Stimulated activated CD4-positive, alpha-beta T cell treated with anti-CD3 and anti-CD28 coated beads, Interleukin-15, amount 100 ng/mL, for 48 hours (primary cell): ENCODE measurements around the gene CELF2.

Experiments
- DNase-seq, 2 donors: peaks; one replicate each; pipeline ENCODE4 v3.0.0-alpha.2; 2020; ENCODE audit warnings: low read depth in 2 of 2

Gene CELF2

DNA sequence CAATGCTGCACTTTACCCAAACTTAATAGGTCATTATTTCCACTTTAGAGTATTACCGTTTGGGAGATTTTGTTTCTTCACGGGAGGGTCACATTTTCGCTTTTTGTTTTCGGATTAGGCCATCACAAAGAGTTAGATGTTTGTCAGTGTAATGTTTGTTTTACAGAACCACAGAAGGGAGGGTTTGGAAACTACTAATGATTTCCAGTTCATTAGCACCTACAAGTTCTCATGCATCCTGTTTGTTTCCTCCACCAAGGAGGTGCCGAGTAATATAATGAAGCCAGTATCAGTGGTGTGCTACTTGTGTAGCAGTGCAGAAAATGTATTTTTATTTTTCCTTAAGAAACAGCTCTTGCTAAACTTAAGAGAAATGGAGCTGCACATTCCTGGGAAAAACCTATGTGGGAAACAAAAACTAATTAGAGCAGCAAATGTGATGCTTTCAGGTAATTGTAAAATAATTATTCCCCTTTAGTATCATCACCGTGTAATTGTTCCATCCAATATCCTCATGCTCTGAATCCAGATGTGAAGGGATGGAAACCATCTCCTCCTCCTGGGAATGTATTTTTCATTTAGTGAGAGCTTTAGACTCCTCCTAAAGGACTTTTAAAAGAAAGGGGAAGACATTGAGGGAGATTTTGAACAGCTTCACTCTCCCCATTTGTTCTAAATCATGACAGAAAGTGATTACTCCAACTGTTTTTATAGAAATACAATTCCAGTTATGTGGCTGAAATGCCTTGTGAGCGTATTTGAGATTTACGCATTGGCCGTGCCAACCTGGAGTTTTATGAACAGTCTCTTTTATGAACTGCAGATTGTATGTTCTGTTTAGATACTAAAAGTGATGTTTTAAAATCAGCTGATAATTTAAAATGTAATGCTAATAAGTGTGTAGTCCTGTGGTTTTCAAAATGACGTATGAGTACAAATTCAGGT, 5.6 kb downstream of the CELF2 start:
- DNase-seq: no peak

DNA sequence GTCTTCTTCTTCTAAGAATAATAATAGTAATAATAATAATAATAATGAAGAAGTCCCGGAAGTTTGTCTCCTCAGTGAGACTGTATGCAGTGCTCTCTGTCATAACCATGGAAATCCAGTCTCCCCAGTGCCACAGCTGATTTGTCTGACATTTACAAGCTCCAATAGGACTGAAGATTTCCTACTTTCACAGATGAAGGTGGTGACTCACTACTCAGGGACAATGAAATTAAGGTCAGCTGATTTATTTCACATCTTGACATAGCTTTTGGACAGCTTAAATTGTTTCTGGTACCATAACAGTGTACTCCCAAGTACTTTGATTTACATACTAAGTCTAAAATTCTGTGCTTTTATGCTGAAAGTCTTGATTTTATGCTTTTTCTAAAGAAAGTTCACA, 6.9 kb downstream of the CELF2 start:
- DNase-seq: no peak

DNA sequence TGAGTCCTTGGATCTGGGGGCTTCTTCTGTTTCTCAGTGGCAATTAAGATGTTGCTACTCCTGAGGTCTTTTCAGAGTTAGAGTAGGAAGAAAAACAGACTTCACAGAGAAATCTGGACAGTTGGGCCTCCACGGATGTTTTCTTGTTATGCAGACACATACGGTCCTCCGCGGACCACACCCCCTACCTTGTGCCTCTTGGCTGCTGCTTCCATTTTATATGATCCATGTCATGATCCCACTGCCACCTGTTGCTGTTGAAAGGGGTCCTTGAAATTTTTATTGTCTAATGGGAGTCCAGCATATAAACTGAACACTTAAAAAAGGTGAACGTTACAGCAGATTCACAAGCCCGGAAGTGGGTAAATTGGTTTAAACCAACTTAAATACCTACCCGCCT, 8.3 kb downstream of the CELF2 start:
- no peak for DNase-seq

DNA sequence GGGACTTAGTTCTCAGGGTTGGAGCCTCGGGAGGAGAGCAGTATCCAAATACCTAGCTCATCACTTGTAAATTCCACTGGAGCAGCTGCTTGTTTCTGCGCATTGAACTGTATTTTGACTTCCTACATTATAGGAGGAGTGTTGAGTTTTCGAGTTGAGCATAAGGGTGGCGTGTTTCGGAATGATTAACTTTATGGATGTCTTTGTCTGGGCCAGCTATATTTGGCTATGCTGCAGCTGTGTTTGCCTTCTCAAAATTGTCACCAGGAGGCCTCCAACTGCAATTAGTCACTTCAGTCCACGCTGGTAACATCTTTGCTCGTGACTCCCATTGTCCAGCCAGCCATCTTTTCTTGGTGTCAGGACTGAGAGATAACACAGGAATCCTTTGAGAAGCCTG, 9.1 kb downstream of the CELF2 start:
- DNase-seq: no peak

DNA sequence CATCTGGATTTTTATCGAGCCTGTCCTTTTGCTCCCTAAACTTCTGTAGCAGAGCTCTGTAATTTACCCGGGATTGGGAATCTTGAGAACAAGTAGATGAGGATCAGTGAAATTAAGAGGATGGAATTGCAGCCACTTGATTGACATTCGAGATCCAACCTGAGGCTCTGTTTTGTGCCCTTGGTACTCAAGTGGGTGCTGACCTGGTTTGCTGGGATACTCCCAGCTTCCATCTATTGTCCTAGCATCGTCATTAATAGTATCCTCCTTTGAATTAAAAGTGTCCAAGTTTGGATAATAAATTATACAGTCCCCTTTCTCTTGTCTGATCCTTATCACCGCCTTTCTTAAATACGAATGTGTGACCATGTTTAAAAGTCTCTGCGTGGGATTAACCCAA, 17.1 kb downstream of the CELF2 start:
- DNase-seq: no peak

DNA sequence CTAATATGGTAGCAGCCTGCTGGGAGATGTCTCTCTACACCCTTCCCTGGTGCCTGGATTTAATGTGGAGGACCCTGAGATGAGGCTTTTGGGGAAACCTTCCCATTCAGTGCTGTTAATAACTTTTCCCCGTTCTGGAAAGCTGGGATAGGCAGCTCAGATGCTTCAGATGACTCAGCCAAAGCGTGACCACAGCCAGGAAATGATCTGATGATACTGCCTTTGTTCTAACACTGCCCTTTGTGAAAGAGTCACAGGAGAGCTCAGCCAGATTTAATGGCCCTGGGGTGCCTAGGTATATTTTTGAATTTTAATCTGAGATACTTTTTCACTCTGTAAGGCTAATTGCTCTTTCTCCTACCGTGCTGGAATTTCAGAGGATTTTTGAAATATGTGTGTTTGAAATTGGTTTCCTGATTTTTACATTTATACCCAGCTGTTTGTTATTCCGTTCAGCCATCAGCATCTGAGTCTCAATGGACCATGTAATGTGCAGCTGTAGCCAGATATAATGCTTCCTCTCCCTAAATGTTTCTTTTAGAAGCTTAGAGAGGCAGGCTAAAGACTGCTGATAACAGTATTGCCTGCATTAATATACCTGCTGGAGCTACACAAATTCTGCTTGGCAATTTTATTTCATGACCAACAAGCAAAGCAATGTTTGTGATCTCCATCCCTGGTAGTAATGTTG, 17.8 kb downstream of the CELF2 start:
- DNase-seq: no peak

DNA sequence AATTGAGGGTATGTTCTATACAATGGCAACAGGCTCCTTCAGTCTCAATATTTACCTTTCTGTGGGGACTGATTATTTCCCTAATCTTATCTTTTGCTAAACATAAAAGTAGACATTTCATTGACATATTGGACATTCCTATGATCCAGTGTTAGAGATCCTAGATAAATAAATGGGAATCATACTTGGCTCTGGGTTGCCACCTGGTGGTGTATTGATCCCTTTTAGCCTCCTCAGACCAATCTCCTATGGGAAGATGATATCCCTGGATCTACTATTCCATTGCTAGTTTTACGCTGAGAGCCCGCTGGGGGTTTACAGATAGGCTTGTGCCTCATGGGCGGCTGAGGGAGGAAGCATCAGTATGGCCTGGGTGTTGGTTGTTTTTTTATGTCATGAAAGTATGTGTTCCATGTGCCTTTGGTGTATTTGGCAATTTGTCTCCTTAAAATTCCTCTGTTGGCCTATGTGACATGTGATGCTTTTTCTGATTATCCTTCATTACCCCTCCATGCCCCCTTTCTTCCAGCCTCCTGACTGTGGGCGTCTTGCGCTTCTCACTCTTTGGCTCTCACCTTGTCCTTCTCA, 18.8 kb downstream of the CELF2 start:
- DNase-seq: no peak

DNA sequence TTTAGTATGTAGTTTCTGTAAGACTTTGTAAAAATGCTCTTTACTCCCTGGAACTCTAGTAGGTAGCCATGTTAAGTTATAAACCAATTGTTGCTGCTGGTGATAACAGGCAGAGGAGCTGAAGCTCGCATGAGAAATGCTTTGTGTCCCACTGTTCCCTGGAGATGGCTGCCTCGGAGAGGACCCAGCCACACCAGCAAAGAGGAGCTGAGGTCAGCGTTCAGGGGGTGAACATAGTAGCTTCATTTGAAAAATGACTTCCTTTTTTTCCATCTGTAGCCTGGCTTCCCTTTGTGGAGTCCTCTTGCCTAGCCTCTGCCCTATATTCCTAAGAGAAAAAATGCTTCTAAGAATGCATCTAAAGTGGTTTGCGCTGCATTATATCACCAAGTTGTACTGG, 20.3 kb downstream of the CELF2 start:
- no peak for DNase-seq

DNA sequence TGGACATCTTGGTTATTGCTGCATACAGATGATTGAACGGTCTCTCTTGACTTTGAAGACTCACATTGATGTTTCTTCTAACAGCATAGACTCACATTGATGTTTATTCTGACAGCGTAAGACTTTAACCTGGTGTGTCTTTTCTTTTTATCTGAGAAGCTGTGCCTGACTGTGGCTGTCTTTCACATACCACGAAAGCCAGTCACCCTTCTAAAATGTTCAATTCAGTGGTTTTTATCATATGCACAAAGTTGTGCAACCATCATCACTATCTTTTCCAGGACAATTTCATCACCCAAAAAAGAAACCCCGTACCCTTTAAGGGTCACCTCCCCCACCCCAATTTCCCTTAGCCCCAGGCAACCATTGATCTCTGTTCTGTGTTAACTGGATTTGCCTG, 24.7 kb downstream of the CELF2 start:
- DNase-seq: no peak

DNA sequence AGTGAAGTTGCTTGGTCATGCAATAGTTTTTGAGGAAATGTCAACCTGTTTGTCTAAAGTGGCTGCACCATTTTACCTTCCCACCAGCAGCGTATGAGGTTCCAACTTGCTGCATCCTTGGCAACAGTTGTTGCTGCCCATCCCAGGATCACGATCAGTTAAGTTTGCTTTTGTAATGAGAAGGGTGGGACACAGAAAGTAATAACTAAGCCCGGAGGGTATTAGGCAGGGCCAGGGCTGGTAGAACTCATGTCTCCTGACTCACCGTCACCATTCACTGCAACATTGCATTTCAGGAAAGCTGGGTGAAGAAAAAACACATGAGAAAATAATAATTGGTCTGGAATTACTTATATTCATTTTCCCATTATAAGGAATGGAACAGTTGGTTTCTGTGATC, 25.4 kb downstream of the CELF2 start:
- no peak for DNase-seq

DNA sequence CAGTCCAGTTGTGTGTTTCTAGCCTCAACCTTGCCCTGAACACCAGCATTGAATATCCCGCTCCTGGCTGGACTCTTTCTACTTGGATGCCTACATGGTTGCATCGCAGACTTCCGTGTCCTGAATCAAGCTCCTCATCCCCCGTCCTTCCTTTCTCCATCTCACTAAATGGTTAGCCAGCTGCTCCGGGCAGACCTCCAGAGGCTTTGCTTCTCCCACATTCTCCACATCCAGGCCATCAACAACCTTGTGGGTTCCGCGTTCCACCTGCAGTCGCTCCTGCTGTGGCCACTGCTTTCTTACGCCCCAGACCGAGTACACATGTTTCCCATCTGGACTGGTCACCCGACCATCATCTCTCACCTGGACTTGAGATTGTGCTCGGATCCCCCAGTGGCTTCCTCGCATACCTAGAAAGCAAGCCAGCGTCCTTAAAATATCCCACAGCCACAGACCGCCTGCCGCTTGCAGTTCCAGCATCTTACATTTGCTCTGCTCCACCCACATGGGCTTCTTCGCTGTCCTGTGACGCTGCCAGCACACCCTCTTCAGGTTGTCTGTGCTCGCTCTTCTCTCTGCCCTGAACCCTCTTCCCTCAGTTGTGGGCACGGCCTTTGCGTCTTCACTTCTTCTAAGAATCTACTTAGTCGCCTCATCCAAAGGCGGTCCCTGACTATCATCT, 25.9 kb downstream of the CELF2 start:
- no peak for DNase-seq

DNA sequence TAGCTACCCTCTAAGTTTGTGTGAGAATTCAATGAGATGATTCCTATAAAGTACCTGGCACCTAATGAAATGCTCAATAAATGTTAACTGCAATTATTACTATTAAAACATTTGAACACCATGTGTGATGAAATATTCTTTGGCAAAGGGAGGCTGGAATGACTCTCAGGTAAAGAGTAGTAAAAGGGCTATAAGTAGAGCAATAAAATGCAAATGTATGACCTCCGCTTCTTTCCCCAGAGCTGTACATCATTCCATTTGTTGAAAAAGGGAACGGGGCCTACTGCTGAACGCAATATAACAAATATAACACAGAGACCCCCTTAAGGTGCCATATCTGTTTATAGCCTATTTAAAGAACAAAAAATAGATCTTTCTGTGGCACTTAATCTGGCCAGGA, 27.8 kb downstream of the CELF2 start:
- DNase-seq: no peak

DNA sequence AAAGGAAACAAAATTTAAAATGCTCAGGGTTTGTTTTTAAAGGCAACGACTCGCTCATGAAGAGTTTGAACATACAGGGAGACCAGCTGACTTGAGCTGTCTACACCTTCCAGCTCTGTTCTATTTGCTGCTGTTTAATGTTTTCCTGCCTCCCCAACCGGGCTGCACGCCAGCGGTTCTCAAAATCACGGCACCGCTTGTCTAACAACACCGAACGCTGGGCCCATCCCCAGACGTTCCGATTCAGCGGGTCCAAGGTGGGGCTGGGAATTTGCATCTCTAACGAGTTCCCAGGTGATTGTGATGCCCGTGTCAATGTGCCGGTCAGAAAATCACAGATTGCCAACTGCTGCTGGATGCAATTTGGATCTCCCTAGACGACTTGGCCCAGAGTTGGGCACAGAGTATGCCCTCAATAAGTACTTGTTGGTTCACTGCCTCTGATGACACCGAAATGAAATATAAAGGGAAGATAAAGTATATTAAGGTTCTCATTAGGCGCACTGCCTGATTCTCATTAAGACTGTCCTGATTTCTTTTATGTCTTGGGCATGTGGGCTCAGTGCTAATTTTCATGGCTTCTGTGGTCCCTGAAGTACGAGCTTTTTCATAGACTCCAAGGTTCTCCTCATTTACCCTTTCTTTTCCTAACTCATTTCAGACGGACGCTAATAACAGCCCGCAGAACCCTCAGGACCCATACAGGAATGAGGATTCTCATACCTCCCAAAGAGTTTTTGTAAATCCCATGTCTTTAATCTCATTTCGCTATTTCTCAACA, 28.5 kb downstream of the CELF2 start:
- no peak for DNase-seq

DNA sequence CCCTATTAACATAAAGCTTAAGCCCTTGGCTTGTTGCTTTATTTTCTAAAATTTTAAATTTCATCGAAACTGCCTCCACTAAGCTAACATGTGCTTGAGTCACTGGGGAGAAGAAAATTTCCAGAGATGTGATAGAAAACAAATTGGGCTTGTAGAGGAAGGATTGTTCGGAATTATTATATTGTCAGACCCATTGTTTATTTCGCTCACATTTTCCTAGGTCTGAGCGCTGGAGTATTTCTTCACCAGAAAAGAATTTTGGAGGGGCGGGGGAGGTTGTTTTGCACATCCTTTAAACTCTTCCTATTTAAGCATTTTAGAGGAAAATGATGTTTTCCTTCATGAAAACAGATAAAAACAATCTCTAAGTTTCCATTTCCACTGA, 29.1 kb downstream of the CELF2 start:
- DNase-seq: no peak

DNA sequence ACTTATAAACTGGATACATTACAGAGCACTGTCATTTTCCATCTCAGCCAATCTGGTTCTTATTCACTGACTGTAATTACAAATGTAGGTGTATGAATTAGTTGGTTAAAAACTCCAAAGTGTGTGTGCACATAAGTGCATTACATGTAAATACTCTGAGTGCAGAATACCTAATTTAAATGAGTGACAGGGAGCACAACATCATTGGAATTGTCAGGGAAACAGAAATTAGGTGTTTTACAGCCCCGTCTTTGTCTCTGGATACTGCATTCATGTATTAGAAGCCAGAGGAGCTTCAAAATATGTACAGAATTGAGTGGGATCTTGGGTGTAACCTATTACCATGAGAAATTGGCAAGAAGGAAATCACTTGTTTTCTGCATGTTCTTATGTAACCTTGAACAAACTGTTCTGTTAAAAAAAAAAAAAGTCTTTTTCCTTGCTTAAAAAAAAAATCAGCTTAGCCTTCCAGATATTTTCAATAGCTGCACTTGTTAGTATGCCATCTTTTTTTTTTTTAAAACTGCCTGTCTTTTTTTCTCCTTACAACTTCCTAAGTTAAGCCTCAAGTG, 31.1 kb downstream of the CELF2 start:
- no peak for DNase-seq

DNA sequence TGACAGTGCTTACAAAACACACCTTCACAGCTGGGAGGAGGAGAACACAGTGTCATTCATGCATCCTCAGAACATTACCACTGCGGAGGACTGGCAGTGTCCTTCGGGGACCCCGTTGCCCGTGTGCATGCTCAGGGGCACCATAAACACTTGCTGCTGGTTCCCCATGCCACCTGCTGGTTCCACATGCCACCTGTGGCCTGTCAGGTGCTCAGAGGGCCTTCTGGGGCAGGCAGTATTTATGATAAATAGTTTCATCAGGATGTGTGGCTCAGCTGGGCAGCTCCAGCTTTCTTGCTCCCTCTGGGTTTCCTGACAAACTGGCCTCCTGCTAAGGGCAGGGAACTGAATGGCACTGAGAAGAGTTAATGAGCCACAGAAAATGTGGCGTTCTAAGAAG, 32.1 kb downstream of the CELF2 start:
- no peak for DNase-seq

DNA sequence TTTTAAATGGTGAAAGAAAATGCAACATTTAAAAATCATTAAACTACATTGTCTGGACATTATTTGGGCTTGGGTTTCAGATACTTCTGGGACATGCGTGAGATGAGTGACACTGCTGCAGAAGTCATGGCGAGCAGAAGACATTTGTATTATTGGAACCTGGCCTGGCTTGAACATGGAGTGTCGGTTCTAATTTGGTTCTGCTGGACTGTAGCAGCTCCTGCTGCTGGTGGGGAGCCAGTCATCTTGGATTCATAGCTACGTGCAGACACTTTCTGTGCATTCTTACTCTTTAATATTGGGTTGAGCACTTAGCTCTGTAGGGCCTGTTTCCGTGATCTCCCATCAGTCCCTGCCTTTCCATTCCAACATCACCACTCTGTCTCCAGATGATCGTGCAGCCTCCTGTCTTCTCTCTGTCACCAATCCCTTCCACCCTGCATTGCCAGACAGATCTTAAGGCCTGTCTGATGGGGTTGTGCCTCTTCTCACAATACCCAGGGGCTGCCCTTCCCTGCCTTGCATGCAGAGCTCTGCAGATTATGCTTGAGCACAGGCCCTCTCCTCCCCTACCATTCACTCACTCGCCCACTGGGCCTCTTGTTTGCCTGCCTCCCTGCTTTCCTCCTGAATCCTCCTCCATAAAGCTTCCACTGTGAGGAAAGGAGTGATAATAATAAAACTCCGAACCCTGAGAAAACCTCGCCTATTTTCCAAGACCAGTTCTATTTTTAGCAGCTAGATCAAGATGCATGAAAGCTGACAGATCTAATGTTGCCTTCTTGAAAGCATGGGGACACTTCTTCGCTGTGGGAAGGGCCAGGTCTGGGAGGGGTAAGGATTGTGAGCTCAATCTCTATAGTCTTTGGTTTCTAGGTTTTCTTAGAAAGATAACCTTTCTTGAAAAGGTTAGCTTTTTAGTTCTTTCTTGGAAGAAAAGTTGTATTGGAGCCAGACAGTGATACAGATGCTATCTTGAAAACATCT, 32.9 kb downstream of the CELF2 start:
- no peak for DNase-seq

DNA sequence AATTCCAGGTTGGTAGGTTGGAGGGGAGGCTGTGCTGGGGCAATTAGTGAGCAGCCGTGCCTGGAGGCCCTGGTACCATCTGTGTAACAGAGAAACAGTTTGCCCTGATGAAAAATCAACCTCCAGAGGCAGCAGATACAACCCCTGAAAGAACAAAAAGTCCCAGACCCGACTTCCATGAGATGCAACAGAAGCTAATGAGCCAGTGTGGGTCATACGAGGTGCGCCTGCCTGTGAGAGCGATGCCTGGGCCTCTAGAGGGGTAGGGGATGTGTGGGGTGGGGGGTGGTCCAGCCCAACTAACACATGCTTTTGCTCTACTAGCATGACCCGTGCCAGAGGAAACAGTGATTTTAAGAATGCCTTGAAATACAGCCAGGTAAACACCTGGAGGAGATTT, 39.3 kb downstream of the CELF2 start:
- no peak for DNase-seq

DNA sequence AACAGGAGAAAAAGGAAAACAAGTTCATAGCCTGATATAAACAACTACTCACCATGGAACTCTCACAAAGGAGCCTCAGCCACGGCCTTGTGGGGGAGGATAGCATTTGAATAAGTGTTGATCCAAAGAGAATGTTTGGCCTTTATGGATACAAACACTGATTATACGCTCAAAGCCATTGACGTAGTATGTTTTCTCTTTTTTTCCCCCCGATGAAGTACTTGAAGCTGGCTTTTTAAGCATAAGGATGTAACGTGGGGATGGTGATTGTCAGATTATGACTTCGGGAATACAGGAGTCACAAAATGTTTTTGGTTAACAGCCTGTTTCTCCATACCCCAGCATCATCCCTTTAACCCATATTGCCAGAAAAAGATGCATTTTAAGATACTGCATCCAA, 39.8 kb downstream of the CELF2 start:
- no peak for DNase-seq

DNA sequence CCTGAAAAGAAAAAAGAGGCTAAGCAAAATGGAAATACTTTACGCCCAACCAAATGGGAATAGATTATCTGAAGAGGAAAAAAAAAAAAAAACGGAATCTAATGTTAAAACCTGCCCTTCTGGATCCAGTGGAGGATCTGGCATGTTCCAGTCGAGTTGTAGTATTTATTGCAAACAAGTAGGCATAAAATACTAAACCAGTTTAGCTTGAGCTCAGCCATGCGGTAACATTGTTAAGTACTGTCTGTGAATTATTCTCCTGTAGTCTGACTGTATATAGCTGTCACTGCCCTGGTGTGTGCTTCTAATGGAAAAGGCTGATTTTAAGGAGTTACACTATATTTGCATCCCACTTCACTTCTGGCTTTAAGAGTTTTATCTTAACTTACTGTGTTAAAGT, 40.3 kb downstream of the CELF2 start:
- DNase-seq: no peak
